ENCODE measurements around the gene RHO.

DNA sequence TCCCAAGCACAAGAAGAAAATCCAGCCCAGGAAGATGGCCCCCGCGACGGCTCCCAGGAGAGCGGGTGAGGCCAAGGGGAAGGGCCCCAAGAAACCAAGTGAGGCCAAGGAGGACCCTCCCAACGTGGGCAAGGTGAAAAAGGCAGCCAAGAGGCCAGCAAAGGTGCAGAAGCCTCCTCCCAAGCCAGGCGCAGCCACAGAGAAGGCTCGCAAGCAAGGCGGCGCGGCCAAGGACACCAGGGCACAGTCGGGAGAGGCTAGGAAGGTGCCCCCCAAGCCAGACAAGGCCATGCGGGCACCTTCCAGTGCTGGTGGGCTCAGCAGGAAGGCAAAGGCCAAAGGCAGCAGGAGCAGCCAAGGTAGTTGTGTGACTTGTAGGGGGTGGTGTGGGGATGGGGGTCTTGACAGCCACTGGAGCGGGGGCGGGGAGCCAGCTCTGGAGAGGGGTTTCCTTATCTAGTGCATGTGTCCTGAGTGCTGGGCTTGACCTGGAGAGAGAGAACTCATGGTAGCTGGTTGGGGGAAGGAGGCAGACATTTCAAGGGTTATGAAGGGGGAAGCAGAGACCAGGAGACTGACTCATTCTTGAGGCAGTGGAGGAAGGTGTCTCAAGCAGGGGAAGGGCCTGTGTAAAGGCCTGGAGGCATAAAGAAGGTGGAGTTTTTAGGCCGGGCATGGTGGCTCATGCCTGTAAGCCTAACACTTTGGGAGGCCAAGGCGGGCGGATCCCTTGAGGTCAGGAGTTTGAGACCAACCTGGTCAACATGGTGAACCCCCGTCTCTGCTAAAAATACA, 20.8 kb downstream of the RHO start:
- TF ChIP-seq CTCF (IDR thresholded peaks at IDR 0.05; ENCODE audit: low read depth, low read length) (no peak), EZH2phosphoT487 (IDR thresholded peaks at IDR 0.05; ENCODE audit: low read depth) (no peak)

Measured in OCI-LY3 (cell line).